ENCODE results near the gene DIAPH1. TPM values are rescaled to one million over a fixed set of nuclear protein-coding genes. Genes with fewer than 3 reads are reported as not detected.
A peak's percentile ranks its signal among the peaks of the same experiment; 100 is the strongest.

DIAPH1 gene
- total RNA-seq, 1 experiment from 2014 or later: 26.0 TPM

GRCh38 chr5:141640698-141641097, 21.9 kb upstream of the DIAPH1 start:
- no peak for DNase-seq (ENCODE audit: extremely low read depth, low read depth)

DNA sequence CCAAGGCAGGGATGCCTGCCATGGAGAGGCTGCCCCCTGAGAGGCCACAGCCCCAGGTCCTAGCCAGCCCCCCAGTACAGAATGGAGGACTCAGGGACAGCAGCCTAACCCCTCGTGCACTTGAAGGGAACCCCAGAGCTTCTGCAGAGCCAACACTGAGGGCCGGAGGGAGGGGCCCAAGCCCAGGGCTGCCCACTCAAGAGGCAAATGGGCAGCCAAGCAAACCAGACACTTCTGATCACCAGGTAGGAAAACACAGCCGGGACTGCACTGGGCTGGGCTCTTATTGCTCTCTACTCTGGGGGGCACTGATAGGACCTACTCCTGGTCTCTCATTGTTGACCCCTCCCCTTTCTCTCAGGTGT, 21.2 kb upstream of the DIAPH1 start:
- DNase-seq (ENCODE audit: extremely low read depth, low read depth): no peak

DNA sequence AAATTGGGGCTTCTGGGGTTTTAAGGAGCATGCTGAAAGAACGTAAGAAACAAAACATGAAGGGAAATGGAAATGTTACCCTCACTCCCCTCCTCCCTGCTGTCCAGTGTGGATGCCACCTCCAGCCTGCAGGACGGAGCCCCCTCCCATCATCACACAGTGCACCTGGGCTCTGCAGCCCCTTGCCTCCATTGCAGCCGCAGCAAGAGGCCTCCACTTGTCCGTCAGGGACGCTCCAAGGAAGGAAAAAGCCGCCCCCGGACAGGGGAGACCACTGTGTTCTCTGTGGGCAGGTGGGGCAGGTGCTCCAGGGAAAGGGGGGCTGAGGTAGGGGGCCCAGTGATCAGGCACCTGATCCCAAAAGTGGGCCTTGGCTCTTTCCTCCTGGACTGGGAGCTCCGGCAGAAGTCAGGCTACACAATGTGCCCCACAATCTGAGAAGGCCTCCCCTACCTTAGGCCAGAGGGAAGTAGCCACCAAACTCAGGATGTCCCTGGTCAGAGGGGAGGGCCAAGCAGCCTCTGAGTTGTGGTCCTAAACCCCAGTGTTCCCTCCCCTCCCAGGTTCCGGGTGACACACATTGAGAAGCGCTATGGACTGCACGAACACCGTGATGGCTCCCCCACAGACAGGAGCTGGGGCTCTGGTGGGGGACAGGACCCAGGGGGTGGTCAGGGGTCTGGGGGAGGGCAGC, 20.7 kb upstream of the DIAPH1 start:
- no peak for DNase-seq (ENCODE audit: extremely low read depth, low read depth)

- no peak for DNase-seq (ENCODE audit: extremely low read depth, low read depth)
Observed at GRCh38 chr5:141638771-141639170, 20.0 kb upstream of the DIAPH1 start.

- no peak for DNase-seq (ENCODE audit: extremely low read depth, low read depth)
Observed at GRCh38 chr5:141637767-141638419, 19.1 kb upstream of the DIAPH1 start.

GRCh38 chr5:141637123-141637766, 18.4 kb upstream of the DIAPH1 start:
- no peak for DNase-seq (ENCODE audit: extremely low read depth, low read depth)

- peak; percentile 89 for DNase-seq (ENCODE audit: extremely low read depth, low read depth)
Observed at GRCh38 chr5:141636413-141637122, 17.8 kb upstream of the DIAPH1 start, which contains the start of the genes HDAC3 and RELL2. TSS of gene HDAC3 (minus strand) at chr5:141636849. CDS start at chr5:141636790, 59 bp downstream. TSS of gene RELL2 (plus strand) at chr5:141636997. CDS start at chr5:141638226, 1,229 bp downstream.

- no peak for DNase-seq (ENCODE audit: extremely low read depth, low read depth)
Observed at GRCh38 chr5:141636106-141636412, 17.3 kb upstream of the DIAPH1 start.

GRCh38 chr5:141635646-141636045, 16.8 kb upstream of the DIAPH1 start:
- DNase-seq (ENCODE audit: extremely low read depth, low read depth): no peak

GRCh38 chr5:141634720-141635119, 15.9 kb upstream of the DIAPH1 start:
- DNase-seq (ENCODE audit: extremely low read depth, low read depth): no peak

GRCh38 chr5:141633871-141634561, 15.2 kb upstream of the DIAPH1 start:
- no peak for DNase-seq (ENCODE audit: extremely low read depth, low read depth)

DNA sequence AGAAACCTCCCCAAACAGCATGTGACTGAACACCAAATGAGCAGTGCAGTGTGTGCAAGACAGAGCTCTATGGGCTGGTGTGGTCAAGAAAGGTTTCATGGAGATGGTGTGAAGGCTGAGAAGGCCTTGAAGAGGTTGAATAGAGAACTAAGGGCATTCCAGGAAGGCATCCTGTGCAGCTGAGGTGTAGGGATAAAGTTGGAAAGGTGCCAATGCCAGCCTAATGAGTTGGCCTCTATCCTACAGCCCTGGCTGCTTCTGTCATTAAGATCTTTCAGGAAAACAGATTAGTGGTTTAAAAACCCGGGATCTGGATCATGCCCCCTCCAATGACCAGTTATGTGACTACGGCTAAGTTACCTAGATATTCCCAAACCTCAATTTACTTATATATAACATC, 13.8 kb upstream of the DIAPH1 start:
- DNase-seq (ENCODE audit: extremely low read depth, low read depth): no peak

DNA sequence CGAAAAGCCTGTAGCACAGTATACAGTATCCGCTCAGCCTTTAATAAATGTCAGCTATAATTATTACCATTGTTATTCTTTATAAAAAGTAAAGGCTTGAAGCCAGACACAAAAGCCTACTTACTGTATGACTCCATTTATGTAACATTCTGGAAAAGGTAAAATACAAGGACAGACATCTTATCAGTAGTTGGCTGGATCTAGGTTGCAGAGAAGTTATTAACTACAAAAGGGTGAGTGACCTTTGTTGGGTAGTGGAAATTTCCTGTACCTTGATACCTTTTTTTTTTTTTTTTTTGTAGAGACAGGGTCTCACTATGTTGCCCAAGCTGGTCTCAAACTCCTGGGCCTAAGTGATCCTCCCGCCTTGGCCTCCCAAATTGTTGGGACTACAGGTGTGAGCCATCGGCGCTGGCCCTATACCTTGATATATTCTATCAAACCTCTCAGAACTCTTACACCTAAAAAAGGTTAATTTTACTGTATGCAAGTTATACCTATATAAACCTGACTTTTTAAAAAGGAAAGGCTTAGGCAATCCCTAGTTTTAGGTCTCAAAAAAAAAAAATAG, 11.9 kb upstream of the DIAPH1 start:
- no peak for DNase-seq (ENCODE audit: extremely low read depth, low read depth)

DNA sequence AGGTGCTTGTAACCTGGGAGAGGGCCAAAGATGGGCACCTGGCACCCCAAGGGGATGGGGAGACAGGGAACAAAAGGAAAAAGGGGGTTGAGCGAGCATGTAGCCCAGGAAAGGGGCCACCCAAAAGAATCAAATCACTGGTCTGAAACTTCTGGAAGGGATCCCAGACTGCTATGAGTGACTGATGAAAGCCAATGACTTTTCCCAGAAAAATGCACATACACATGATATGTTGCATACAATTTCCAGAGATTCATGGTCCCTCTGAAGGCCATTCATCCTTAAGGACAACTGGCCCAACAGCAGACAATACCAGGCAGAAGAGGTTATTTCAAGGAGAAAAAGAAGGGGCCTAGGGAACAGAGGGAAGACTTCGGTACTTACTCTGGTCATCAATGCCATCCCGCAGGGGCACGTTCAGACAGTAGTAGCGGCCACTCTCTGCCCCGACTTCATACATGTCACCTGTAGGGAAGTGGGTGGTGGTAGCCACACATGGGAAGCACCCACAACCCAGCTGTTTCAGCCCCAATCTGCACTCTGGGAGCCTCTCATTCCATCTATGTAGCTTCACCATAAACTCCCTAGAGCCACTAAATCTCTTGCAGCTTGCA, 9.5 kb upstream of the DIAPH1 start:
- DNase-seq (ENCODE audit: extremely low read depth, low read depth): no peak

GRCh38 chr5:141623611-141624010, 4.8 kb upstream of the DIAPH1 start:
- DNase-seq (ENCODE audit: extremely low read depth, low read depth): no peak

DNA sequence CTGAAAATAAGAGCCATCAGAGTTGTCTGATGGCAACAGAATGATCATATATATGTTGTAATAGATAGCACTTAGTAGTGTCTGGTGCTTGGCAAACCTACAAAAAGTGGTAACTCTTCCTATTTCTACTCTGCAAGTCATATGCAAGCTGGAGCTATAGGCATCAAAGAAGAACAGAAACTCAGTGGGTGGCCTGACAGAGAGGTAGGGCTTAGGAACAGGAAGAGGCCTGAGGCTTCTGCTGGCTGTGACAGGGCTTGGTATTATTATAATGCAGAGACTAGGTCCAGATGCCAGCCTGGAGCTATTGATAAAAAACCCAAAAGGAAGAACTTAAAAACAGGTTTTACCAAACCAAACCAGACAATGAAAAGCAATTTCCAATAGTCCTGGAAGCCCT, 4.4 kb upstream of the DIAPH1 start:
- DNase-seq (ENCODE audit: extremely low read depth, low read depth): no peak

GRCh38 chr5:141618030-141618803, 583 bp downstream of the DIAPH1 start:
- no peak for DNase-seq (ENCODE audit: extremely low read depth, low read depth)

DNA sequence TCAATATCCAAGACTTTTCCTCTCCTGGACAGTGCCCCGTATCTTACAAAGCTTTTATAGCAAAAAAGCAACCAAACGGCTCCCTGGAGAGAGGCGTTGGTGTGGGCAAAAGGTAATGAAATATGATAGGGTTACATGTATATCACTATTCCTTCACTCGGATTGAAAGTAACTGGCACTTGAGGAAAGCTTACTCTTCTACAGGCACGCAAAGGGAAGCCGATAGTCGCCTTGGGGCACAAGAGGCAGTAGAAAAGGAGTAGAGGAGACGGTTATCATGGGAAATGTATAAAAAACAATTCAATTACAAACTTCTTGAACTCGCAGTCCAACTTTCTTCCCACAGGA, 1.1 kb downstream of the DIAPH1 start:
- no peak for DNase-seq (ENCODE audit: extremely low read depth, low read depth)

DNA sequence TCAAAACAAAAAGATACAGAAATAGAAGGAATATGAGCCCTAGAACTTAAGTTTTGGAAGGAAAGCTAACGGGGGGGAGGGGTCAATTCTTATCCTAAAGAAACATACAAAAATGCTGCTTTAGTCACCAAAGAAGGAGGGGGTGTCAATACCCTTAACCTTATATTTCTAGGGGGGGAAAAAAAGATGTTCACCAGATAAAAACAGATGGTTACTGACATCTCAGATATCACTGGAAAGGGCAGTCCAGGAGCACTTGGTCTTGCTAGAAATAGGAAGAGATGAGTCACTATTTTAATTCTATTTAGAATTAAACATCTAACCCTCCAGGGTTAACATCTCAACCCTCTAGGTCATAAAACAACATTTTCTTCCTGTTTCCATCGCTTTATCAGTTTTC, 1.7 kb downstream of the DIAPH1 start:
- DNase-seq (ENCODE audit: extremely low read depth, low read depth): no peak
